Endothelial cell of umbilical vein (primary cell): Measurements from ENCODE around the gene NPB. TPM values are rescaled to one million over a fixed set of nuclear protein-coding genes. Genes with fewer than 3 reads are reported as not detected.

Source experiments
- BruUV-seq: library from RNA; stranded (reverse); fragments of 400-500 nt; replicated peaks from 2 replicates; lab custom pipeline; 2021; lab: Mats Ljungman, UMichigan
- CTCF ChIA-PET: fragments of 300-600, 350-600 bp; sonication (Branson Sonifier 250); formaldehyde crosslinking; loops from one replicate; lab custom pipeline; 2021; ENCODE audit warnings: antibody characterized with exemption, inconsistent platforms; lab: Charles Lee
- POLR2A ChIA-PET: fragments of 300-600, 350-600 bp; sonication (Branson Sonifier 250); formaldehyde crosslinking; loops from one replicate; lab custom pipeline; 2021; ENCODE audit warnings: antibody characterized with exemption, inconsistent platforms; lab: Charles Lee
- DNase-seq: peaks from one replicate; pipeline ENCODE4 v3.0.0-alpha.2; 2011; ENCODE audit warnings: low read depth, low spot score
- FAIRE-seq: peaks from 2 replicates; lab custom pipeline; 2011; peaks lifted over from hg19 to GRCh38; lab: Jason Lieb, UNC
- H2AFZ ChIP-seq: 2 replicates; pipeline ENCODE4 v1.6.0; 2012; ENCODE audit warnings: low read depth, low read length, control low read depth, inconsistent platforms
- H3K27ac ChIP-seq: 2 replicates; pipeline ENCODE4 v1.5.1; 2011; ENCODE audit warnings: low read depth, mild to moderate bottlenecking, control low read depth, low read length, moderate library complexity; ENCODE audit not compliant: insufficient read depth
- H3K27me3 ChIP-seq, 2 experiments: 2 replicates each; pipeline versions ENCODE4 v1.6.0 to v1.6.1; 2011; ENCODE audit warnings: low read length in 2 of 2, mixed read lengths in 1 of 2; ENCODE audit not compliant: control insufficient read depth in 2 of 2, insufficient read depth in 2 of 2
- H3K36me3 ChIP-seq, 2 experiments: 2 replicates in 1 of 2; 3 replicates in 1 of 2; pipeline ENCODE4 v1.5.1; 2011; ENCODE audit warnings: low read length in 2 of 2, mild to moderate bottlenecking in 1 of 2, moderate library complexity in 1 of 2; ENCODE audit not compliant: control insufficient read depth in 2 of 2, insufficient read depth in 2 of 2; ENCODE audit errors: extremely low read depth in 1 of 2
- H3K4me1 ChIP-seq: 3 replicates; pipeline ENCODE4 v1.5.1; 2011; ENCODE audit warnings: mild to moderate bottlenecking, low read length; ENCODE audit not compliant: control insufficient read depth, insufficient read depth; ENCODE audit errors: extremely low read depth
- H3K4me2 ChIP-seq: 2 replicates; pipeline ENCODE4 v1.6.1; 2011; ENCODE audit warnings: low read length, control low read depth, mixed read lengths; ENCODE audit not compliant: insufficient read depth
- H3K4me3 ChIP-seq, 3 experiments: fragments of 200-600 bp in 1 of 3; sonication (generic), shearing (Covaris generic) in 1 of 3; replicated peaks in 1 of 3; 2 replicates each; pipeline ENCODE4 v1.5.1; 2011 to 2016; ENCODE audit warnings: control low read depth in 3 of 3, low read length in 3 of 3, mild to moderate bottlenecking in 2 of 3, inconsistent platforms in 1 of 3, low read depth in 1 of 3, moderate library complexity in 1 of 3; ENCODE audit not compliant: insufficient read depth in 1 of 3
- H3K79me2 ChIP-seq: 2 replicates; pipeline ENCODE4 v1.6.0; 2012; ENCODE audit warnings: low read length, inconsistent platforms; ENCODE audit not compliant: control insufficient read depth, insufficient read depth
- H3K9ac ChIP-seq: replicated peaks from 2 replicates; pipeline ENCODE3; 2011; ENCODE audit warnings: low read length, control low read depth; ENCODE audit not compliant: insufficient read depth; ENCODE audit errors: extremely low read depth
- H3K9me1 ChIP-seq: replicated peaks from 3 replicates; pipeline ENCODE4 v1.6.0; 2011; ENCODE audit warnings: mild to moderate bottlenecking, low read length; ENCODE audit not compliant: control insufficient read depth, insufficient read depth; ENCODE audit errors: extremely low read depth
- H3K9me3 ChIP-seq: replicated peaks from 2 replicates; pipeline ENCODE4 v1.5.1; 2012; ENCODE audit warnings: low read length, inconsistent platforms; ENCODE audit not compliant: control insufficient read depth, insufficient read depth
- H4K20me1 ChIP-seq: replicated peaks from 2 replicates; pipeline ENCODE3; 2011; ENCODE audit warnings: mild to moderate bottlenecking, low read length; ENCODE audit not compliant: control insufficient read depth, insufficient read depth; ENCODE audit errors: extremely low read depth
- GATA2 ChIP-seq: IDR thresholded peaks from 2 replicates; pipeline ENCODE4 v1.7.0; 2011; ENCODE audit warnings: low read depth, mild to moderate bottlenecking, moderate library complexity, mixed read lengths, low read length; ENCODE audit not compliant: insufficient read length, insufficient read depth
- POLR2A ChIP-seq: IDR thresholded peaks from 2 replicates; pipeline ENCODE4 v1.6.1; 2012; ENCODE audit warnings: low read depth, mild to moderate bottlenecking, control low read depth, low read length
- POLR2AphosphoS5 ChIP-seq: IDR thresholded peaks from 2 replicates; pipeline ENCODE4 v1.6.1; 2012; ENCODE audit warnings: low read depth, mild to moderate bottlenecking, control low read depth, low read length, moderate library complexity; ENCODE audit not compliant: insufficient read depth
- dilution Hi-C: fragments of 300-500 bp; cut with MboI; formaldehyde crosslinking; loops from one replicate; pipeline ENCODE4 v1.15.0; 2019; ENCODE audit warnings: low sequenced_read_pairs; ENCODE audit not compliant: extremely low pct_ligation_motif_present
- intact Hi-C: fragments of 100-400 bp; cut with micrococcal nuclease; formaldehyde crosslinking; loops from one replicate; pipeline ENCODE4 v1.10.0; 2022
- polyA plus RNA-seq, 4 experiments: library from polyadenylated mRNA; depleted of rRNA in 3 of 4; stranded (reverse) in 3 of 4; unstranded in 1 of 4; fragments of >200 nt; gene quantifications; 2 replicates each; pipeline versions ENCODE4 v1.2.1 to v1.2.3, GENCODE V29; 2011 to 2012; ENCODE audit warnings: missing spikeins in 1 of 4
- total RNA-seq: library from RNA; stranded (reverse); gene quantifications from 2 replicates; pipeline ENCODE4 v1.2.3, GENCODE V29; 2021
- TF ChIP-seq, protein P1 (sequence below), 2 donors: IDR thresholded peaks; 1 replicate in 1 of 2; 2 replicates in 1 of 2; pipeline ENCODE4 v1.5.1; 2011; ENCODE audit warnings: low read length in 2 of 2, mild to moderate bottlenecking in 2 of 2, moderate library complexity in 2 of 2, control low read depth in 1 of 2, inconsistent platforms in 1 of 2, low read depth in 1 of 2; ENCODE audit not compliant: insufficient read depth in 1 of 2; ENCODE audit errors: extremely low read depth in 1 of 2

The NPB gene
- total and polyA plus RNA-seq, 2 donors (not counting 3 experiments of a cell fraction or from before 2014, with no cell fraction given), result 0.33 to 0.42 TPM

DNA sequence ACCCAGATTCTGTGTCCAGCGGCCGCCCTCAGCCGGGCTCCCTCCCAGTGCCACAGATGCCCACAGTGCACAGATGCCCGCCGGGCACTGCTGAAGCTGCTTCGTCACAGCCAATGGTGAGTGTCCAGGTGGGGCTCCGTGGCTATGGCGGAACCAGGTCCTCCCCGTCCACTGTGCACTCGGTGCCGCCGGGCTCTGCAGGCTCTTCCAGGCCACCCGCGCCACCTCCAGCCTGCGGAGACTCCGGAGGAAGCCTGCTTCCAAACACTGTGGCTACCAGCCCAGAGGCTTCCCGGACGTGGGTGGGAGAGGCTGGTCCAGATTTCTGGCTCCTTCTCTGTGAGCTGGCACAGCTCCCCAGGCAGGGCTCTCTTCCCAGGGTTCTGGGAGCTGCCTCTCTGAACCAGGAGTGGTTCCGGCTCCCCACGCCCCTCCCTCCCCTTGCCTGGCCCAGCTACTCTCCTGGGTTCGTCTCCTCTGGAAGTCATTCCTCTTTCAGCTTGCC, 37.9 kb downstream of the NPB start:
- Histone ChIP-seq H3K36me3 (no peaks in the 10 kb centered on the region), H3K27ac (no peak overlapping the region), H3K4me1 (peaks cover 7% of the 10 kb centered on the region), H3K27me3 (peaks cover 0 to 7% of the 10 kb centered on the region in 2 experiments), H2AFZ (no peak overlapping the region), H4K20me1 (no peaks in the 10 kb centered on the region), H3K9me3 (no peaks in the 10 kb centered on the region), H3K4me2 (no peak overlapping the region), H3K9me1 (no peaks in the 10 kb centered on the region), H3K79me2 (peaks cover 8% of the 10 kb centered on the region), H3K4me3 (no peak overlapping the region), H3K9ac (no peak overlapping the region)
- dilution Hi-C loops, result no loop called here
- CTCF ChIA-PET, result interaction anchor here (0.7 to 1.4 kb wide), 2 partner anchors 12 to 20 kb away, joined by 3 read pairs; partner anchors contain the start of gene MAFG
- intact Hi-C loops, result loop anchor here (5.0 kb wide), 1 partner anchor 37 kb away; the partner anchor contains the start of gene ASPSCR1
- no TSS peak for BruUV-seq
- TF ChIP-seq GATA2, result no peak
- TF ChIP-seq POLR2A, result no peak
- TF ChIP-seq POLR2AphosphoS5, result no peak
- TF ChIP-seq, protein P1, sequence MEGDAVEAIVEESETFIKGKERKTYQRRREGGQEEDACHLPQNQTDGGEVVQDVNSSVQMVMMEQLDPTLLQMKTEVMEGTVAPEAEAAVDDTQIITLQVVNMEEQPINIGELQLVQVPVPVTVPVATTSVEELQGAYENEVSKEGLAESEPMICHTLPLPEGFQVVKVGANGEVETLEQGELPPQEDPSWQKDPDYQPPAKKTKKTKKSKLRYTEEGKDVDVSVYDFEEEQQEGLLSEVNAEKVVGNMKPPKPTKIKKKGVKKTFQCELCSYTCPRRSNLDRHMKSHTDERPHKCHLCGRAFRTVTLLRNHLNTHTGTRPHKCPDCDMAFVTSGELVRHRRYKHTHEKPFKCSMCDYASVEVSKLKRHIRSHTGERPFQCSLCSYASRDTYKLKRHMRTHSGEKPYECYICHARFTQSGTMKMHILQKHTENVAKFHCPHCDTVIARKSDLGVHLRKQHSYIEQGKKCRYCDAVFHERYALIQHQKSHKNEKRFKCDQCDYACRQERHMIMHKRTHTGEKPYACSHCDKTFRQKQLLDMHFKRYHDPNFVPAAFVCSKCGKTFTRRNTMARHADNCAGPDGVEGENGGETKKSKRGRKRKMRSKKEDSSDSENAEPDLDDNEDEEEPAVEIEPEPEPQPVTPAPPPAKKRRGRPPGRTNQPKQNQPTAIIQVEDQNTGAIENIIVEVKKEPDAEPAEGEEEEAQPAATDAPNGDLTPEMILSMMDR (IDR thresholded peaks at IDR 0.05; ENCODE audit: extremely low read depth in 1 of 2, insufficient read depth in 1 of 2, low read depth in 1 of 2, low read length in 2 of 2), result no peak
- POLR2A ChIA-PET, result no interaction called here
- DNase-seq (no peak), FAIRE-seq (no peak)
